Lower leg skin (tissue), 4 donors: Measurements from ENCODE around the gene RALGDS. TPM values are rescaled to one million over a fixed set of nuclear protein-coding genes. Genes with fewer than 3 reads are reported as not detected.
A peak's percentile ranks its signal among the peaks of the same experiment; 100 is the strongest.

Experiments used
- DNase-seq, 2 donors: peaks; one replicate each; pipeline ENCODE4 v3.0.0-alpha.2; 2019; ENCODE audit warnings: low spot score in 2 of 2
- H3K4me3 ChIP-seq: fragments of 200-600 bp; sonication (generic); 2 replicates; pipeline ENCODE4 v1.5.1; 2017; ENCODE audit warnings: mild to moderate bottlenecking, low read depth; ENCODE audit not compliant: poor library complexity, severe bottlenecking
- POLR2A ChIP-seq, 2 donors: fragments of 450-650 bp; IDR thresholded peaks; one replicate each; pipeline ENCODE4 v1.6.1; 2016 to 2017; ENCODE audit warnings: antibody characterized with exemption in 2 of 2, mild to moderate bottlenecking in 1 of 2, moderate library complexity in 1 of 2
- WGBS, 2 donors: methylation state at CpG; one replicate each; pipeline ENCODE4 v1.1.5; 2018; 5-methylcytosine and 5-hydroxymethylcytosine counted together
- intact Hi-C: fragments of 100-400 bp; cut with DNase I; formaldehyde crosslinking; loops from one replicate; pipeline ENCODE4 v1.15.0; 2023; ENCODE audit warnings: low total_unique reads
- total RNA-seq, 4 donors: library from RNA; depleted of rRNA; stranded (reverse); fragments of >200 nt; gene quantifications; one replicate each; pipeline ENCODE4 v1.1.0, GENCODE V29; 2016
- TF ChIP-seq, protein P1 (sequence below), 3 donors: fragments of 450-650 bp; IDR thresholded peaks; one replicate each; pipeline ENCODE4 v1.5.1; 2016; ENCODE audit warnings: antibody characterized with exemption in 3 of 3, mild to moderate bottlenecking in 3 of 3, moderate library complexity in 2 of 3

RALGDS gene
- total RNA-seq, 4 donors from 2014 or later = 95.0 to 176 (median 123) TPM

GRCh38 chr9:133135146-133135745 is 14.2 kb upstream of the RALGDS start:
- 11% methylated on average over 7 to 8 of the region's 8 CpGs for WGBS, 2 donors
- peak in 1 of 2 donors; percentile 95 for DNase-seq
- TF ChIP-seq, protein P1, sequence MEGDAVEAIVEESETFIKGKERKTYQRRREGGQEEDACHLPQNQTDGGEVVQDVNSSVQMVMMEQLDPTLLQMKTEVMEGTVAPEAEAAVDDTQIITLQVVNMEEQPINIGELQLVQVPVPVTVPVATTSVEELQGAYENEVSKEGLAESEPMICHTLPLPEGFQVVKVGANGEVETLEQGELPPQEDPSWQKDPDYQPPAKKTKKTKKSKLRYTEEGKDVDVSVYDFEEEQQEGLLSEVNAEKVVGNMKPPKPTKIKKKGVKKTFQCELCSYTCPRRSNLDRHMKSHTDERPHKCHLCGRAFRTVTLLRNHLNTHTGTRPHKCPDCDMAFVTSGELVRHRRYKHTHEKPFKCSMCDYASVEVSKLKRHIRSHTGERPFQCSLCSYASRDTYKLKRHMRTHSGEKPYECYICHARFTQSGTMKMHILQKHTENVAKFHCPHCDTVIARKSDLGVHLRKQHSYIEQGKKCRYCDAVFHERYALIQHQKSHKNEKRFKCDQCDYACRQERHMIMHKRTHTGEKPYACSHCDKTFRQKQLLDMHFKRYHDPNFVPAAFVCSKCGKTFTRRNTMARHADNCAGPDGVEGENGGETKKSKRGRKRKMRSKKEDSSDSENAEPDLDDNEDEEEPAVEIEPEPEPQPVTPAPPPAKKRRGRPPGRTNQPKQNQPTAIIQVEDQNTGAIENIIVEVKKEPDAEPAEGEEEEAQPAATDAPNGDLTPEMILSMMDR (IDR thresholded peaks at IDR 0.05) = no peak
- TF ChIP-seq POLR2A (IDR thresholded peaks at IDR 0.05) = no peak
- H3K4me3 ChIP-seq = no peak overlapping the region
- intact Hi-C loops = no loop called here

- intact Hi-C loops = no loop called here
- WGBS, 2 donors = 46 to 48% methylated on average over 10 to 11 of the region's 11 CpGs
- H3K4me3 ChIP-seq = no peak overlapping the region
- DNase-seq = no peak
- TF ChIP-seq, protein P1 (IDR thresholded peaks at IDR 0.05) = no peak
- no peak for TF ChIP-seq POLR2A (IDR thresholded peaks at IDR 0.05)
Observed at GRCh38 chr9:133134388-133135145, 13.5 kb upstream of the RALGDS start.

DNA sequence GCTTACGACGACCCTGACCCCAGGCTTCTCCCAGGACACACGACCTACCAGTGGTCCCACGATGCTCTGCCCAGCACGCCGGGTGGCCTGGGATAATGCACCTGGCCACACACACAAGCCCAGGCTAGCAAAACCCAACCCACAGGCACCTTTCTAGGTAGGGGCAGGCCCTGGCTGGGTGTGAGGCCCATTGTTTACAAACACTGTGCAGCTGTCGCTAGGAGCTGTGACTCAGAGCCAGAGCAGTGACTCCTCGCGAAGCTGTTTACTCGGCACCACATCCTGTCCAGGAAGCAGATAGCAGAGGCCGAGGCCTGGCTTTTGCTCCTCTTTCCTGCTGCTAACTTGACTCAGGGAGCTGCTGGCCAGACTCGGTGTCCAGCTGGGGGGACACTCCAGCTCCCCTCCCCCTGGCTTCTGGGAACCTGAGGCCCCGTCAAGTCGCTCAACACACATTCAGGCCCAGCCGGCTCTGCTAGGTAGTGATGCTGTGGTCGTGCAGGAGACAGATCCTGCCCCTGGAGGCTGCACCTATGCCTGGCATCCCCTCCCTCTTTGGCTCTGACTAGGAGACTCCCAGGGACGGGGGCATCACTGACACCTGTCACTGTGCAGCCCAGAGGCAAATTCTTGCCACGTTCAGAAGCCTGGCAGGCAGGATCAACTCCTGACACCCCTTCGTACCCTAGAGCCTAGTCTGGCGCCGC is 12.8 kb upstream of the RALGDS start:
- TF ChIP-seq POLR2A (IDR thresholded peaks at IDR 0.05) = no peak
- TF ChIP-seq, protein P1 (IDR thresholded peaks at IDR 0.05) = no peak
- DNase-seq = peak; percentile 94 to 98
- 20 to 23% methylated on average over 21 of the region's 21 CpGs for WGBS, 2 donors
- no peak overlapping the region for H3K4me3 ChIP-seq
- intact Hi-C loops = no loop called here

- H3K4me3 ChIP-seq = no peak overlapping the region
- 84 to 89% methylated on average over 11 to 16 of the region's 16 CpGs for WGBS, 2 donors
- TF ChIP-seq, protein P1 (IDR thresholded peaks at IDR 0.05) = no peak
- TF ChIP-seq POLR2A (IDR thresholded peaks at IDR 0.05) = no peak
- peak in 1 of 2 donors; percentile 85 for DNase-seq
- intact Hi-C loops = no loop called here
Observed at GRCh38 chr9:133132174-133132573, 11.1 kb upstream of the RALGDS start.

- 85% methylated on average over 5 of the region's 5 CpGs for WGBS, 2 donors
- intact Hi-C loops = no loop called here
- TF ChIP-seq, protein P1 (IDR thresholded peaks at IDR 0.05) = no peak
- TF ChIP-seq POLR2A (IDR thresholded peaks at IDR 0.05) = no peak
- no peak overlapping the region for H3K4me3 ChIP-seq
- DNase-seq = no peak
Observed at GRCh38 chr9:133131506-133131905, 10.5 kb upstream of the RALGDS start.
